ENCODE measurements around the gene DNAH14. TPM values are rescaled to one million over a fixed set of nuclear protein-coding genes. Genes with fewer than 3 reads are reported as not detected.
"Not testable (repeated sequence)": the region's sequence is repeated elsewhere in the genome, so short reads cannot be mapped to it uniquely, and the experiment has no call there.

DNAH14 gene
- total RNA-seq, 1 donor from 2014 or later: 84.7 TPM

- no peaks in the 10 kb centered on the region for H3K27me3 Mint-ChIP-seq (ENCODE audit: low read depth)
- TF ChIP-seq, protein P1, sequence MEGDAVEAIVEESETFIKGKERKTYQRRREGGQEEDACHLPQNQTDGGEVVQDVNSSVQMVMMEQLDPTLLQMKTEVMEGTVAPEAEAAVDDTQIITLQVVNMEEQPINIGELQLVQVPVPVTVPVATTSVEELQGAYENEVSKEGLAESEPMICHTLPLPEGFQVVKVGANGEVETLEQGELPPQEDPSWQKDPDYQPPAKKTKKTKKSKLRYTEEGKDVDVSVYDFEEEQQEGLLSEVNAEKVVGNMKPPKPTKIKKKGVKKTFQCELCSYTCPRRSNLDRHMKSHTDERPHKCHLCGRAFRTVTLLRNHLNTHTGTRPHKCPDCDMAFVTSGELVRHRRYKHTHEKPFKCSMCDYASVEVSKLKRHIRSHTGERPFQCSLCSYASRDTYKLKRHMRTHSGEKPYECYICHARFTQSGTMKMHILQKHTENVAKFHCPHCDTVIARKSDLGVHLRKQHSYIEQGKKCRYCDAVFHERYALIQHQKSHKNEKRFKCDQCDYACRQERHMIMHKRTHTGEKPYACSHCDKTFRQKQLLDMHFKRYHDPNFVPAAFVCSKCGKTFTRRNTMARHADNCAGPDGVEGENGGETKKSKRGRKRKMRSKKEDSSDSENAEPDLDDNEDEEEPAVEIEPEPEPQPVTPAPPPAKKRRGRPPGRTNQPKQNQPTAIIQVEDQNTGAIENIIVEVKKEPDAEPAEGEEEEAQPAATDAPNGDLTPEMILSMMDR (IDR thresholded peaks at IDR 0.05; ENCODE audit: unreplicated experiment): no peak
- peaks cover 37% of the 10 kb centered on the region for H3K9me3 Mint-ChIP-seq
- no peak overlapping the region for H3K4me3 Mint-ChIP-seq
- H3K4me1 Mint-ChIP-seq: peaks cover 2% of the 10 kb centered on the region
- H3K36me3 Mint-ChIP-seq: peaks cover 38% of the 10 kb centered on the region
- no peak overlapping the region for H3K27ac Mint-ChIP-seq
- DNase-seq (ENCODE audit: low spot score in 2 of 2, unreplicated experiment in 2 of 2): no peak
These were observed 97.2 kb downstream of the DNAH14 start for GRCh38 chr1:225026701-225027100.

GRCh38 chr1:225036441-225036840, 107.0 kb downstream of the DNAH14 start:
- not testable (repeated sequence) for H3K27me3 Mint-ChIP-seq (ENCODE audit: low read depth); H3K27ac Mint-ChIP-seq; DNase-seq (ENCODE audit: low spot score in 2 of 2, unreplicated experiment in 2 of 2); H3K4me3 Mint-ChIP-seq; H3K4me1 Mint-ChIP-seq
- Mint-ChIP-seq H3K9me3 (peaks cover 23% of the 10 kb centered on the region), H3K36me3 (peaks cover 34% of the 10 kb centered on the region)

DNA sequence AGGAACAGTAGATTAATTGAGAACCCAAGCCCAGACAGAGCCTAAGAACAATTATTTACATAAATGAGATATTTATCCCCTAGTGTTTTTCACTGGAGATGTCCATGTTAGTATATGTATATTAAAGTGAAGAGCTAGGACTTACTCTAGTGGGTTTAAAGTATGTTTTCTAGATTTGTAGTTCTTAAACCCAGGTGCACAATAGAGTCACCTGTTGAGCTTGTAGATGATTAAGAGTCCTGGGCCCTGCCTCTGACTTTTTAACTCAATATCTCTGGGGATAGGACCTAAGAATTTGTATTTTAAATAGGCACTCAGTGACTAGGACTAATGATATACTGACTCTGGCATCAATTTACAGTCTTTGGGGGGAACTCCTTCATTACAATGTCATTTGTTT, 112.8 kb downstream of the DNAH14 start:
- no peak for DNase-seq (ENCODE audit: low spot score in 2 of 2, unreplicated experiment in 2 of 2)
- Mint-ChIP-seq H3K36me3 (peaks cover 13% of the 10 kb centered on the region), H3K27ac (no peak overlapping the region), H3K9me3 (peaks cover 4% of the 10 kb centered on the region), H3K4me3 (no peak overlapping the region), H3K27me3 (ENCODE audit: low read depth) (no peaks in the 10 kb centered on the region), H3K4me1 (no peaks in the 10 kb centered on the region)
- TF ChIP-seq, protein P1 (IDR thresholded peaks at IDR 0.05; ENCODE audit: unreplicated experiment): no peak

GRCh38 chr1:225044258-225044657, 114.8 kb downstream of the DNAH14 start:
- TF ChIP-seq, protein P1 (IDR thresholded peaks at IDR 0.05; ENCODE audit: unreplicated experiment): no peak
- Mint-ChIP-seq H3K27me3 (ENCODE audit: low read depth) (no peaks in the 10 kb centered on the region), H3K9me3 (no peaks in the 10 kb centered on the region), H3K36me3 (peaks cover 2% of the 10 kb centered on the region), H3K4me1 (no peaks in the 10 kb centered on the region), H3K4me3 (no peak overlapping the region), H3K27ac (no peak overlapping the region)
- no peak for DNase-seq (ENCODE audit: low spot score in 2 of 2, unreplicated experiment in 2 of 2)

DNA sequence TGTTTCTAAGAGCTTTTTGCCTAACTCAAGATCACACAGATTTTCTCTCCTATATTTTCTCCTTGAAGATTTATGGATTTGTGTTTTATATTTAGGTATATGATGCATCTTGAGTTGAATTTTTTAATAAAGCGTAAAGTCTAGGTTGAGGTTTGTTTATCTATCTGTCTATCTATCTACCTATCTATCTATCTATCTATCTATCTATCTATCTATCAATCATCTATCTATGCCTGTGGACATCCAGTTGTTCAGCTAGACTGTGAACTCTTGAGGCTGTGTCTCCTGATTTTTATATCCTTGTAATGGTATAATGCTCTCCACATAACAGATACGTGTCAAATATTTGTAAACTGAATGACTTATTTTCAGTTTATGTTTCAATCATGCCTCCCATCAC, 120.1 kb downstream of the DNAH14 start:
- TF ChIP-seq, protein P1 (IDR thresholded peaks at IDR 0.05; ENCODE audit: unreplicated experiment): no peak
- Mint-ChIP-seq H3K9me3 (no peaks in the 10 kb centered on the region), H3K4me1 (no peaks in the 10 kb centered on the region), H3K36me3 (peaks cover 3% of the 10 kb centered on the region), H3K27me3 (ENCODE audit: low read depth) (no peaks in the 10 kb centered on the region), H3K27ac (no peak overlapping the region), H3K4me3 (no peak overlapping the region)
- no peak for DNase-seq (ENCODE audit: low spot score in 2 of 2, unreplicated experiment in 2 of 2)

- TF ChIP-seq, protein P1 (IDR thresholded peaks at IDR 0.05; ENCODE audit: unreplicated experiment): no peak
- H3K27ac Mint-ChIP-seq: no peak overlapping the region
- H3K9me3 Mint-ChIP-seq: peaks cover 77% of the 10 kb centered on the region
- no peaks in the 10 kb centered on the region for H3K4me1 Mint-ChIP-seq
- no peaks in the 10 kb centered on the region for H3K27me3 Mint-ChIP-seq (ENCODE audit: low read depth)
- H3K36me3 Mint-ChIP-seq: peaks cover 69% of the 10 kb centered on the region
- H3K4me3 Mint-ChIP-seq: no peak overlapping the region
- no peak for DNase-seq (ENCODE audit: low spot score in 2 of 2, unreplicated experiment in 2 of 2)
These were observed 134.2 kb downstream of the DNAH14 start for GRCh38 chr1:225063722-225064121.

All from mesothelial cell of epicardium (in vitro differentiated cells).